GM12801 (cell line): ENCODE data around the gene CACNA1C.

Source experiments
- TF ChIP-seq, protein P1 (sequence below): IDR thresholded peaks from one replicate; pipeline ENCODE4 v1.5.1; 2011; ENCODE audit warnings: control low read depth; ENCODE audit not compliant: insufficient read length; ENCODE audit errors: extremely low read depth

Gene CACNA1C

DNA sequence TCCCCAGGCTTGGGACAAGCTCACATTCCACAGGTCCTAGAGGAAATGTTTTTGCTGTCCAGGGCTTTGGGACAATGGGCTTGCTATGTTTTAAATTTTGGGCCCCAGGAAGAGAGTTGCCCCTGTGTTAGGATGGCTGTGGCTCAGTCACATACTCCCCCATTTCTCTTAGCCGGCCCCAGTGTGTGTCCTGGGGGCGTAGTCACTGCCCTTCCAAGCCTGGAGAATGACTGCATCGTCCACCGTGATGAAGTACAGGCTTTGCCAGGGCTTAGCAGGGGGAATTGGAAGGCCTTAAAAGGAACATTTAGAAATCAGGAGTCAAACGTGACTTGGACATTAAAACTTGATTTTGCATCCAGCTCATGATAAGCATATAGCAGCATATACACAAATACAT is 293.6 kb downstream of the CACNA1C start:
- TF ChIP-seq, protein P1, sequence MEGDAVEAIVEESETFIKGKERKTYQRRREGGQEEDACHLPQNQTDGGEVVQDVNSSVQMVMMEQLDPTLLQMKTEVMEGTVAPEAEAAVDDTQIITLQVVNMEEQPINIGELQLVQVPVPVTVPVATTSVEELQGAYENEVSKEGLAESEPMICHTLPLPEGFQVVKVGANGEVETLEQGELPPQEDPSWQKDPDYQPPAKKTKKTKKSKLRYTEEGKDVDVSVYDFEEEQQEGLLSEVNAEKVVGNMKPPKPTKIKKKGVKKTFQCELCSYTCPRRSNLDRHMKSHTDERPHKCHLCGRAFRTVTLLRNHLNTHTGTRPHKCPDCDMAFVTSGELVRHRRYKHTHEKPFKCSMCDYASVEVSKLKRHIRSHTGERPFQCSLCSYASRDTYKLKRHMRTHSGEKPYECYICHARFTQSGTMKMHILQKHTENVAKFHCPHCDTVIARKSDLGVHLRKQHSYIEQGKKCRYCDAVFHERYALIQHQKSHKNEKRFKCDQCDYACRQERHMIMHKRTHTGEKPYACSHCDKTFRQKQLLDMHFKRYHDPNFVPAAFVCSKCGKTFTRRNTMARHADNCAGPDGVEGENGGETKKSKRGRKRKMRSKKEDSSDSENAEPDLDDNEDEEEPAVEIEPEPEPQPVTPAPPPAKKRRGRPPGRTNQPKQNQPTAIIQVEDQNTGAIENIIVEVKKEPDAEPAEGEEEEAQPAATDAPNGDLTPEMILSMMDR, result no peak

DNA sequence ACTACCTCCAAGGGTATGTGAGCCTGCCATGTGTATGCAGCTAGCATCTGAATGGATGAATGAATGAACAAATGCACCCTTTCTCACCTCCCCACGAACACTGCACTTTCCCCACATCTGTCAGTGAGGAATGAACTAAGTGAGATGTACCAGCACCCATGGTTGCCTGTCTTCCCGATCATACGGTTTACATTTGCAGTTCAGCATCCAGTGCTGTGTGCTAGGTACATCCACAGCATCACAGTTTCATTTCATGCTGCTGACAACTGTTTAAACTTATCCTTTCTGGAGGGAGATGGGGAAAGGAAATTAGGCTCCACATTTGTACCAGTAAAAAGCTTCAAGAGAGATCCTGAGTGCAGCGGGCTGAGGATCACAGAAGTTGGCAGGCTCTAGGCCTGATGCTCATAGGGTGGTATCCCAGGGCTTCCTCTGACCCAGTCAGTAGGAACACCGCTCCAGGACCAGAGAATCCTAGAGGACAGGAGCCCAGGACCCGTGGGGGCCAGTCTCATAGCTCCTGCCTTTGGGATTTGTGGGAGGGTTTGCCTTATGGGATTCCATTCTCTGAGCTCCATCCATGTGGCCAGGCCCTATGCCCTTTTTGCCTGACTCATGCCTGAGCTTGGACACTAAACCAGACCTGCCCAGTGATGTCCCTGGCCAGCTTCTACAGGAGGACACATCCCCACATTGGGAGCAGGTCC is 294.5 kb downstream of the CACNA1C start:
- TF ChIP-seq, protein P1, result no peak

DNA sequence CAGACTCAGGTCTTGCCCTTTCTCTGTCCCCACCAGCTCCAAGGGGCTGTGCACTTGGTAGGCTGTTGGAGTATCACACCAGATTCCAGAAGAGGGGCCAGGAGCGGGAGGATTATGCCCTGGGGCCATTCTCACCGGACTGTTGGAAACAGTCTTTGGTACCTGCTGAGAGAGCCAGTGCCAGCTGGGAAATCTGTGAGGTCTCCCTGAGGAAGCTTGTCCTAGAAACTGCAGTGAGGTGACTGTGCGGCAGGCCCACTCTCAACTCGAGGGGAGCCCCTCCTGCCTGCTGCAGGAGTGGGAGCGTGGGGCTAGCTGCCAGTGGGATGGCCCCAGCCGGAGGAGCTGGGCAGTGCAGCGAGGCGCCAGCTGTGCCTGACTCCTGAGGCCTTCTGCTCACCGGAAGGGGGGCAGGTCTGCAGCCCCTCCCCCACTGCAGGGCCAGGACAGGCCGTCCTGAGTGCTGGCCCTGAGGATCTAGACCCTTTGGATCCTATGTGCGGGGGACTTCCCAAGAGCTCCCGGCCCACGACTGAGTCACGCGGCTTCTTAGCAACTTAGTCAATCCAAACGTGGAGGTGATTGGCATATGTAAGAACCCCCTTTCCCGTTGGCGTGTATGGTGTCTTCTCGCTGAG is 295.2 kb downstream of the CACNA1C start:
- TF ChIP-seq, protein P1, result no peak

GRCh38 chr12:2348482-2348852 is 295.7 kb downstream of the CACNA1C start:
- TF ChIP-seq, protein P1, result no peak

DNA sequence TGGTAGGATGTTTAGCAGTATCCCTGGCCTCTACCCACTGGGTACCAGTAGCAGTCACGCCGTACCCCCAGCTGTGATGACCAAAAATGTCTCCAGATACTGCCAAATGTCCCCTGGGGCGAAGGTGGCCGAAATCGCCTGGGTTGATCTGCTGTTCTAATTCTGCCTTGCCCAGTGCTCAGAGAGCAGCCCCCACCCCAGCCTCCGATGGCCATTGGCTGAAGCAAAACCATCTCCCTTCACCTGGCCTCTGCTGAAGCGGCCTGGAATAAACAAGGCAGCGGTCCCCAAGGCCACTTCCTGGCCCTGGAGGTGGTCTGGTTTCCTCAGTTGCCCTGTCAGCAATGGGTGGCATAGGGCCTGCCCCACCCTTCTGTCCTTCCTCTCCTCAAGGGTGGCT is 298.4 kb downstream of the CACNA1C start:
- TF ChIP-seq, protein P1, result no peak

GRCh38 chr12:2352203-2352602 is 299.4 kb downstream of the CACNA1C start:
- TF ChIP-seq, protein P1, result no peak

DNA sequence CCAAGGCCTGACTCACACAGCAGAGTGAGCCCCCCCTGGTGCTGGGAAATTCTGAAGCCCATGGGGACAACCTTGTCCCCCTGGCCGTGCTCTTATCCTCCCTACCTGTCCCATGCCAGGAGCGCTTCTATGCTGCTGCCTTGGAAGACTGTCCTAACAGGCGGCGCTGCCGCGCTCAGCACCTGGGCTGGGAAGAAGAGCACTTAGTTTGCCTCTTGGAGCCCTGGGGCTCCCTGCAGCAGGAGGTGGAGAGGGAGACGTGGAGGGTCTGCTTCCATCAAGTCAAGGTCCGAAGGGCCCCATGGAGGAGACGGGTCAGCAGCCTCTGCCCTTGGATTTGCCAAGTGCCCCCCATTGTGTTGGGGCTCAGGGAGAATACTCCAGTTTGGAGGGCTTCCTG is 300.5 kb downstream of the CACNA1C start:
- TF ChIP-seq, protein P1, result no peak
